ENCODE measurements around the gene CDC37L1. TPM values are rescaled to one million over a fixed set of nuclear protein-coding genes. Genes with fewer than 3 reads are reported as not detected.

Gene CDC37L1
- total and polyA plus RNA-seq, 2 donors, result 23.6 to 30.1 TPM

DNA sequence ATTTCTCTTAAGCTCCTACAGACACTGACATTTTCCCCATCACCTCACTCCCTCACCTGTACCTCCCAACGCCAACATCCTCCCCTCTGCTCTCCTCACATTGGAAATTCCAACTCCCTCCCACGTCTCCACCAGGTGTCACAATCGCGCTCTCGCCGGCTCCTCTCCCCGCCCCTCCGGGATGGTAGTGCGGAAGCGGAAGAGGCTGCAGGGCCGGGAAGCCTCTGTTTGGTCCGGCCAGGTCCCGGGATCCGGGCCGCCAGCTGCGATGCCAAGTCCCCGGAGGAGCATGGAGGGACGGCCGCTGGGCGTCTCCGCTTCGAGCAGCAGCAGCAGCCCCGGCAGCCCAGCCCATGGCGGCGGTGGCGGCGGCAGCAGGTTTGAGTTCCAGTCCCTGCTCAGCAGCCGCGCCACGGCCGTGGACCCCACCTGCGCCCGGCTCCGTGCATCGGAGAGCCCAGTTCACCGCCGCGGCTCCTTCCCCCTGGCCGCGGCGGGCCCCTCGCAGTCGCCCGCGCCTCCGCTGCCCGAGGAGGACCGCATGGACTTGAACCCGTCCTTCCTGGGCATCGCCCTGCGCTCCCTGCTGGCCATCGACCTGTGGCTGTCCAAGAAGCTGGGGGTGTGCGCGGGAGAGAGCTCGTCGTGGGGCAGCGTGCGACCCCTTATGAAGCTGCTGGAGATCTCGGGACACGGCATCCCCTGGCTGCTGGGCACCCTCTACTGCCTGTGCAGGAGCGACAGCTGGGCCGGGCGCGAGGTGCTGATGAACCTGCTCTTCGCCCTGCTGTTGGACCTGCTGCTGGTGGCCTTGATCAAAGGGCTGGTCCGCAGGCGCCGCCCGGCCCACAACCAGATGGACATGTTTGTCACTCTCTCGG, 17.0 kb upstream of the CDC37L1 start, which contains the start of gene PLPP6:
PLPP6 (plus strand) TSS at position 187 of the 881 bp plus-strand sequence; CDS start at position 269, 82 bp downstream.
- WGBS, result 2% methylated on average over 70 of the region's 70 CpGs
- Histone ChIP-seq H3K4me3 (ENCODE audit: low read depth, low read length) (peak within 1 kb of the TSS; percentile 69), H3K36me3 (ENCODE audit: insufficient read depth) (no peaks in the 10 kb centered on the region), H3K4me1 (ENCODE audit: insufficient read depth) (no peaks in the 10 kb centered on the region), H3K27ac (ENCODE audit: low read depth) (peak within 1 kb of the TSS; percentile 95)
- no peak for DNase-seq (ENCODE audit: extremely low spot score)

DNA sequence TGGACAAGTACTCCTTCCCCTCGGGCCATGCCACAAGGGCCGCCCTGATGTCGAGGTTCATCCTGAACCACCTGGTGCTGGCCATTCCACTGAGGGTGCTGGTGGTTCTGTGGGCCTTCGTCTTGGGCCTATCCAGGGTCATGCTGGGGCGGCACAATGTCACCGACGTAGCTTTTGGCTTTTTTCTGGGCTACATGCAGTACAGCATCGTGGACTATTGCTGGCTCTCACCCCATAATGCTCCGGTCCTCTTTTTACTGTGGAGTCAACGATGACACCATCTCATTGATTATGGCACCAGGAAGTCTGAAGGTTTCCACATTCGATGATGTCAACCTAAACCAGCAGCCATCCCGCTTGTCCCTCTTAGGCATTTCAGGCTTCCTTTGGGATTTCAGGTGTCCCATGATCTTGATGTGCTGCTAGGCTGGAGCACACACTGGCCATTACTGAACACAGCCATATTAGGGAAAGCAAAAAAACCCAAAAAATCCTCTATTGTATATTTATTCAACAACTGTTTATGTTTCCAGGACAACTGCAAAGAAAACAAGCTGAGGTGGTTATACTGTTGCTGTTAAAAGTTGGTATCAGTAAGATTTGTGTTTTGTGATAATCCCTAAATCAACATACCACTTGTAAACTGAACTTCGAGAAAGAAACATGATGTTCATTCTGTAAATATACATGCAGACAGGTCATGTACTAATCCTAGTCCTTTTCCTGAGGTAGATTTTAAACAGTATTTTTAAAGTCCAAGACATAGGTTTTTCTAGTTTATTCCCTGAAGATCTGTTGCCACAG, 16.2 kb upstream of the CDC37L1 start:
- H3K4me3 ChIP-seq (ENCODE audit: low read depth, low read length), result peak overlapping the region; percentile 69
- no peak for DNase-seq (ENCODE audit: extremely low spot score)
- H3K36me3 ChIP-seq (ENCODE audit: insufficient read depth), result no peaks in the 10 kb centered on the region
- peak overlapping the region; percentile 95 for H3K27ac ChIP-seq (ENCODE audit: low read depth)
- no peaks in the 10 kb centered on the region for H3K4me1 ChIP-seq (ENCODE audit: insufficient read depth)
- 50% methylated on average over 13 of the region's 13 CpGs for WGBS

DNA sequence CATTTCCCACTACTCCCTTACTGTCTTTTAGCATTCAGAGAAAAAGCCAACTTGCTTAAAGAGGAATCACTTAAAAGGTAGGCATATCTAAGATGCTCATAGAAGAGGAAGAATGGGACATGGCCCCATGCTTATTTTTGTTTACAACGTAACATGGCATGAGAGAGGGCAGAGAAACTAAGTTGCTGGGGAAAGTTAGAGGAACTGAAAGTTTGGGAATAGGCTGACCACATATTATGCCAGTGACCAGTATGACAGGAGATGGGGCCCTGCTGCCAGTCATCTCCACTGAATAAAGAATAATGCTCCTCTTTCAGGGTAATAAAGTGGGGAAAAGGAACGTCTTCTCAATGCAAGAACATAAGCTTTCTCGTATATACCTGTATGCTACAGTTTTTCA, 15.4 kb upstream of the CDC37L1 start:
- Histone ChIP-seq H3K36me3 (ENCODE audit: insufficient read depth) (no peaks in the 10 kb centered on the region), H3K4me3 (ENCODE audit: low read depth, low read length) (no peak overlapping the region), H3K27ac (ENCODE audit: low read depth) (peak overlapping the region; percentile 54), H3K4me1 (ENCODE audit: insufficient read depth) (no peaks in the 10 kb centered on the region)
- no peak for DNase-seq (ENCODE audit: extremely low spot score)
- WGBS, result 87% methylated on average over 3 of the region's 3 CpGs

DNA sequence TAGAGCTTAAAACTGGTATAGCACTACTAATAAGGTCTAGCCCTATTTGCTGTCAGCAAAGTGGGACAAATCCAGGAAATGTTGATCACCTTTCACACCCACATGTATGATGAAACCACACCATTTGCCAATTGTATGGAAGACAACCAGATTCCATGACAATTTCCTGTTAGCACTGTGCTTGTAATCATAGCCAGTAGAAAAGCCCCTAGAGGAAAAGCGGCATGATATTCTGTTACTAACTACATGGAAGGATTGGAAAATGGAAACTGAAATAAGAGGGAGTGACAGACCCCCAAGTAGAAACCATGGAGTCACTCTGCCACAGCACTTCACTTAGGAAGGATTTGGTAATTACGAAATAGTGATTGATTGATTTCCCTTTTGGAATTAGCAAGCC, 14.0 kb upstream of the CDC37L1 start:
- no peak for DNase-seq (ENCODE audit: extremely low spot score)
- Histone ChIP-seq H3K27ac (ENCODE audit: low read depth) (no peak overlapping the region), H3K4me3 (ENCODE audit: low read depth, low read length) (no peak overlapping the region), H3K4me1 (ENCODE audit: insufficient read depth) (no peaks in the 10 kb centered on the region), H3K36me3 (ENCODE audit: insufficient read depth) (no peaks in the 10 kb centered on the region)
- WGBS, result 80% methylated on average over 2 of the region's 2 CpGs

DNA sequence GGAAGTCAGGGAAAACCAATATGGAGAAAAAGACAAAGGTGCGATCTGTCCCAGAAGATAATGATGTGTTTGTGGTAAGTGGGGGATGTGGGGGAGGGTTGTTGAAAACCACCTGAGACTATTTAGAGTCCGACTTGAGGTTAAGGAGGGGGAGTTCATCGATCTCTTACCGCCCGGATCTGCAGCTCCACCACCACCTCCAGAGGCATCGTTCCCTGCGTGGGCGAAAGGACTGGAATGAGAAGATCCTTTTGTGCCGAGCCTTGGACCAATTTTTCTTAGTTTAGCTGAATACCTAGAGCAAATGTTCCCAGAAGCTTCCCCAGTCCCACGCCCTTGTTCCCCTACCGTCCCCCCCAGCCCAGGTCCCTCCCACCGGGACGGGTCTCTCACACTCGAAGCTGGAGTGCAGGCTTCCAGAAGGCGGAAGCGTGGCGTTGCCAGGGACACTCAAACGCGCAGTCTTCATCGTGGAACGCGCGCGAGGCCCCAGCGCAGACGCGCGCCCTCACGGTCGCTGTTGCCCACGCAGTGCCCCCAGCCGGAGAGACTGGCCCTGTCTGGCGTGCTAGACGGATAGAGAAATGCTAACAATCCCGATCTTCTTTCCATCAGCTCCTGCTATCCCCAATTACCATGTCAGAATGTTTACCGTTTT, 13.2 kb upstream of the CDC37L1 start, which contains the start of gene SPATA6L:
SPATA6L (minus strand) TSS at position 439 of the 658 bp plus-strand sequence; CDS start at position 209, 230 bp downstream.
- Histone ChIP-seq H3K4me3 (ENCODE audit: low read depth, low read length) (peak within 1 kb of the TSS; percentile 52), H3K27ac (ENCODE audit: low read depth) (peak within 1 kb of the TSS; percentile 53), H3K36me3 (ENCODE audit: insufficient read depth) (no peaks in the 10 kb centered on the region), H3K4me1 (ENCODE audit: insufficient read depth) (no peaks in the 10 kb centered on the region)
- no peak for DNase-seq (ENCODE audit: extremely low spot score)
- WGBS, result 2% methylated on average over 36 of the region's 36 CpGs

DNA sequence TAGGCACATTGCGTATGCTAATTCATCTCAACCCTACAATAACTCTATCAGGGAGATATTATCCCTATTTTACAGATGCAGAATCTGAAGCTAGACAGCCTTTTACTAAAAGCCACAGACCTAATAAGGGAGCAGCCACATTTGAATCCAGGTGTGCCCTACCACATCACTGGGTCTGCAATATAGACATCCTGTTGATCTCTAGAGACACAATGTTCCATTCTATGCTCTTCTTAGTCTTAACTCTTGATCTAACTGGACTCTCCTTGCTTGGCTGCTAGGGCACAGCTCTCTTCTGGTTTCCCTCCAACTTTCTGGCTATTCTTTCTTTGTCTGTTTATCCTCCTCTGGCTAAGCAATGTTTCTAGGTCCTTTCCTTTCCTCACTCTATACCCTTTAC, 11.7 kb upstream of the CDC37L1 start:
- Histone ChIP-seq H3K4me1 (ENCODE audit: insufficient read depth) (no peaks in the 10 kb centered on the region), H3K27ac (ENCODE audit: low read depth) (no peak overlapping the region), H3K4me3 (ENCODE audit: low read depth, low read length) (no peak overlapping the region), H3K36me3 (ENCODE audit: insufficient read depth) (no peaks in the 10 kb centered on the region)
- no peak for DNase-seq (ENCODE audit: extremely low spot score)
- 100% methylated on average over 1 of the region's 1 CpG for WGBS

DNA sequence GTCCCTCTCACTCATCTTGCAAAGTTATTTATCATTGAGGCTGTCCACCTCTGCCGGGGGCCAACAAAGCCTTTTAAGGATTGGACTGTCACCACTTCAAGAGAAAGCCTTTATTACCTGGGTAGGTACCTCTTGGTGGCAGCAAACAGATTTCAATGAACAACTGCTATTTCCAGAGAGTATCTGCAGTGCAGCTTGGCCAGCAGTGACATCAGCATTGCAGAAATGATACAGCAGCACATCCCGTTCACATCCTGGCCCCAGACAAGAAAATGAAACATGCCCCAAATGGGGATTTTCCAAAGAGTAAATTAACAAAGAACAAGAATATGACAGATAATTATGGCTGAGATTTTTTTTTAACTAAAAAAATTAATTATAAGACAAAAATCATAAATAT, 10.8 kb upstream of the CDC37L1 start:
- Histone ChIP-seq H3K4me1 (ENCODE audit: insufficient read depth) (no peaks in the 10 kb centered on the region), H3K4me3 (ENCODE audit: low read depth, low read length) (no peak overlapping the region), H3K27ac (ENCODE audit: low read depth) (no peak overlapping the region), H3K36me3 (ENCODE audit: insufficient read depth) (no peaks in the 10 kb centered on the region)
- DNase-seq (ENCODE audit: extremely low spot score), result no peak
- 78% methylated on average over 2 of the region's 2 CpGs for WGBS

DNA sequence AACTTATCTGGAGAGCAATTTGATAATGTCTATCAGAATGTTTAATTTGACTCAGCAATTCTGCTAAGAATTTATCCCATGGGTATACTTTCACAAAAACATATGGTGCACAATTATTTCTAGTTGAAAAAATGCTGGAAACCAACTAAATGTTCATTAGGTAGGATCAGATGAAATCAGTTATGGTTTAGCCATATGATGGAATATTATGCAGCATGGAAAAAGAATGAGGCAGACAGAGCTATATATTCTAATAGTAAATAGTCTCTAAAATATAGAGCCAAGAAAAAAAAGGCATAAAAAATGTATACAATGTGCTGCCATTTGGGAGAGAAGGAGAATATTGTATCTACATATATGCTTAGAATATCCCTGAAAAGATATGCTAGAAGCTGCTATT, 9.5 kb upstream of the CDC37L1 start:
- Histone ChIP-seq H3K4me3 (ENCODE audit: low read depth, low read length) (no peak overlapping the region), H3K36me3 (ENCODE audit: insufficient read depth) (no peaks in the 10 kb centered on the region), H3K27ac (ENCODE audit: low read depth) (no peak overlapping the region), H3K4me1 (ENCODE audit: insufficient read depth) (no peaks in the 10 kb centered on the region)
- no peak for DNase-seq (ENCODE audit: extremely low spot score)

DNA sequence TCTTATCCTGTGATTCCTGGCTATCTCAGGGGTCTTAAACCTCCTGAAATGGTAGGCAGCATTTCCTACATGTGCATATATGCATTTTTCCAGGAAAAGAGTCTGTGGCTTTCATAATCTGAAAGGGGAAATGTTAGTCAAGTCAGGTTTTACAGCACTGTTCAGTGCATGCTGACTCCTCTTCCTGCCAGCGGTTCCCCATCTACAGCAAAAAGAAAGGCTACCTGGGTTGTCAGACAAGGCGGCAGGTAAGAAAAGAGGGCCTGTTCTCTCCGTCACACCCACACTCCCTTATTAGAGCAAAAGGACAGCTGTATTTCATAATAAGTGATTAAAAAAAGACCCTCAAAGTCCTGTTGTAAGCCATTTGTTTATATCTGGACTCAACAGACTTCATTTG, 8.8 kb upstream of the CDC37L1 start:
- WGBS, result 93% methylated on average over 3 of the region's 3 CpGs
- Histone ChIP-seq H3K4me3 (ENCODE audit: low read depth, low read length) (no peak overlapping the region), H3K4me1 (ENCODE audit: insufficient read depth) (no peaks in the 10 kb centered on the region), H3K27ac (ENCODE audit: low read depth) (no peak overlapping the region), H3K36me3 (ENCODE audit: insufficient read depth) (no peaks in the 10 kb centered on the region)
- DNase-seq (ENCODE audit: extremely low spot score), result no peak

DNA sequence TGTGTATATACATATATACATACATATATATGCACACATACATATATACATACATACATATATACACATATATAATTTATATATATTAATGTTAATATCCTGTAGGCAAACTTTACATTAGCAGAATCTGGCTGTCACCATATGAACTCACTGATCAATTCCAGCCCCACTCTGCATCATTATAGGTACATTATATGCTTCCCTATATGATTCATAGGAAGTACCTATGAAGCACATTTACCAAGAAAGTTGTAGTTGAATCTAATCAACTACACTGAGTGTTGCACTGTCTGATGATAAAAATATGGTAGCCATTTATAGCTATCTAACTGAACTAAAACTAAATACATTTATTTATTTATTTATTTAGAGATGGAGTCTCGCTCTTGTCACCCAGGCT, 7.6 kb upstream of the CDC37L1 start:
- no peak overlapping the region for H3K4me3 ChIP-seq (ENCODE audit: low read depth, low read length)
- no peak for DNase-seq (ENCODE audit: extremely low spot score)
- no peaks in the 10 kb centered on the region for H3K4me1 ChIP-seq (ENCODE audit: insufficient read depth)
- H3K27ac ChIP-seq (ENCODE audit: low read depth), result no peak overlapping the region
- WGBS, result 100% methylated on average over 1 of the region's 1 CpG
- no peaks in the 10 kb centered on the region for H3K36me3 ChIP-seq (ENCODE audit: insufficient read depth)

DNA sequence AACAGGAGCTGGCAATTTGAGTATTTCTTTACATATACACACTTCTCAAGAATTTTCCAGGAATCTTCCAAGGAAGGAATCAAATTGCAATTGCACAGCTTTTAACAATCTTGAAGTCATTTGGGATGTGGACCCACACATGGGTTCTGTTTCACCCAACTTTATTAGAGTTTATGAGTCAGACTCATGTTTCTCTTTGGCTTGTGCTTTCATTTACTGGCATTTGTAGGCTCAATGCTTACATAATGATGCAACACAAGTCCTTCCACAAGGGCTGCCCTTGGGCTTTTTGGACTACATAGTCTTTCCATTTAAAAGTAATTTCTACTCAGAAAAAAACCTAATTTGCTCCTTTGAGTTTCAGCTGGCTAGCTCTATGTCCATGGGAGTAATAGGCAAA, 4.6 kb upstream of the CDC37L1 start:
- DNase-seq (ENCODE audit: extremely low spot score), result no peak
- no peak overlapping the region for H3K27ac ChIP-seq (ENCODE audit: low read depth)
- no peaks in the 10 kb centered on the region for H3K36me3 ChIP-seq (ENCODE audit: insufficient read depth)
- no peaks in the 10 kb centered on the region for H3K4me1 ChIP-seq (ENCODE audit: insufficient read depth)
- H3K4me3 ChIP-seq (ENCODE audit: low read depth, low read length), result no peak overlapping the region

DNA sequence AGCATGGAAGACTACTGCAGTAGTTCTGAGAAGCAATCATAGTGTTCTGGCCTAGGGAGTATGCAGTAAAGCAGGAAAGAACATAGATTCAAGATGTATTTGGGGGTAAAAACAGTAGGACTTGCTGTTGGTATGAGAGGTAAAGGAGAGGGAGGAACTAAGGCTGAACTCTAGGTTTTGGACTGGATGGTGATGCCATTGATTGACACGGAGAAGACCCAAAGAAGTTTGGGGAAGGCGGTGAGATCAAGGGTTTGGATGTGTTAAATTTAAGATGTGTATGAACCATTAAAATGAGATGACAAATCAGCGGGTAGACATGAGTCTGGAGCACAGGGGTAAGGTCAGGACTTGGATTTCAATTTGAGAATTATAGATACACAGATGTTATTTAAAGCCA, 2.0 kb upstream of the CDC37L1 start:
- H3K36me3 ChIP-seq (ENCODE audit: insufficient read depth), result no peaks in the 10 kb centered on the region
- no peak overlapping the region for H3K4me3 ChIP-seq (ENCODE audit: low read depth, low read length)
- DNase-seq (ENCODE audit: extremely low spot score), result no peak
- H3K4me1 ChIP-seq (ENCODE audit: insufficient read depth), result no peaks in the 10 kb centered on the region
- 78% methylated on average over 3 of the region's 3 CpGs for WGBS
- no peak overlapping the region for H3K27ac ChIP-seq (ENCODE audit: low read depth)

DNA sequence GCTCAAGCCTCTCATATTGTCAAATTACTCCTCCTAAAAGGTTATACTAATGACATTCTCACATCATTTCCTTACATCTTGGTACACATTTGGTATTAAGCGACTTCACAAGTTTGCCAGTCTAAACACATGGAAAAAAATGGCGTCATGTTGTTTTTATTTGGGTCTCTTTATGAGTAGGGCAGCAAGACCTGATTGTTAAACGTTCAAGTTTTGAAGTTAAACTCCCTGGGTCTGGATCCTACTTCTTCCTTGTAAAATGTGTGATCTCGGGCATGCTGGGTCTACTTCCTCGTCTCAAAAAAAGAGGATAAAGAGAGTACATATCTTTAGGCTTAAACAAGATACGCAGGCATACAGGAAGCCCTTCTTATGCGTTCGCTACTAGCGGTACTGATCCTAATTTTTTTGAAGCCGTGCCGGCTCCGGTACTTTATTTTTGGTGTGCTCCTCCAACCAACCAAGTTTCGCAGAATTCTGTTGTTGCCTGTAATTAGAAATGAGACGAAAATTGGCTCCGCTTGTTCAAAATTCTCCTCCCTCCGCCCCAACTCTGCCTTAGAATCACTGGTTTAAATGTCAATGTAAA, 596 bp upstream of the CDC37L1 start:
- Histone ChIP-seq H3K4me3 (ENCODE audit: low read depth, low read length) (peak overlapping the region; percentile 80), H3K36me3 (ENCODE audit: insufficient read depth) (no peaks in the 10 kb centered on the region), H3K27ac (ENCODE audit: low read depth) (peak overlapping the region; percentile 96), H3K4me1 (ENCODE audit: insufficient read depth) (no peaks in the 10 kb centered on the region)
- WGBS, result under 1% methylated on average over 16 of the region's 16 CpGs
- DNase-seq (ENCODE audit: extremely low spot score), result peak; percentile 74
